NCI-H2107 treated with DMSO at 0.1 percent for 48 hours (cell line): Measurements from ENCODE around the gene GPC4.
"Not testable (repeated sequence)": the region's sequence is repeated elsewhere in the genome, so short reads cannot be mapped to it uniquely, and the experiment has no call there.

Experiments used
- DNase-seq: peaks from one replicate; lab custom pipeline; 2025; ENCODE audit not compliant: unreplicated experiment; lab: John Stamatoyannopoulos, UW

GPC4 gene

GRCh38 chrX:133307637-133308498 lies 107.4 kb downstream of the GPC4 start:
- DNase-seq, result no peak

GRCh38 chrX:133307094-133307493 lies 108.2 kb downstream of the GPC4 start:
- no peak for DNase-seq

- no peak for DNase-seq
These were observed 109.0 kb downstream of the GPC4 start for GRCh38 chrX:133306316-133306715.

GRCh38 chrX:133305348-133305747 lies 109.9 kb downstream of the GPC4 start:
- DNase-seq, result no peak

GRCh38 chrX:133302775-133303445 lies 112.4 kb downstream of the GPC4 start:
- no peak for DNase-seq

- no peak for DNase-seq
These were observed 114.7 kb downstream of the GPC4 start for GRCh38 chrX:133300591-133300990.

- no peak for DNase-seq
These were observed 118.0 kb downstream of the GPC4 start for GRCh38 chrX:133297284-133297683.

GRCh38 chrX:133294126-133294525 lies 121.2 kb downstream of the GPC4 start:
- DNase-seq, result no peak

GRCh38 chrX:133290076-133290475 lies 125.2 kb downstream of the GPC4 start:
- no peak for DNase-seq

GRCh38 chrX:133287860-133288259 lies 127.4 kb downstream of the GPC4 start:
- DNase-seq, result no peak

- no peak for DNase-seq
These were observed 129.9 kb downstream of the GPC4 start for GRCh38 chrX:133285341-133285740.

GRCh38 chrX:133279112-133279730 lies 136.1 kb downstream of the GPC4 start:
- not testable (repeated sequence) for DNase-seq

- no peak for DNase-seq
These were observed 142.1 kb downstream of the GPC4 start for GRCh38 chrX:133273180-133273579.

- no peak for DNase-seq
These were observed 146.1 kb downstream of the GPC4 start for GRCh38 chrX:133269168-133269567.

GRCh38 chrX:133267621-133268020 lies 147.7 kb downstream of the GPC4 start:
- no peak for DNase-seq

- no peak for DNase-seq
These were observed 150.0 kb downstream of the GPC4 start for GRCh38 chrX:133265331-133265730.

GRCh38 chrX:133258481-133258880 lies 156.8 kb downstream of the GPC4 start:
- no peak for DNase-seq

GRCh38 chrX:133254666-133255065 lies 160.6 kb downstream of the GPC4 start:
- DNase-seq, result no peak

- no peak for DNase-seq
These were observed 164.1 kb downstream of the GPC4 start for GRCh38 chrX:133251204-133251603.

- DNase-seq, result no peak
These were observed 164.8 kb downstream of the GPC4 start for GRCh38 chrX:133250184-133251100.
